Astrocyte (in vitro differentiated cells and primary cell): ENCODE results near the gene CABLES2. TPM values are rescaled to one million over a fixed set of nuclear protein-coding genes. Genes with fewer than 3 reads are reported as not detected.

Source experiments
- DNase-seq: peaks from one replicate; pipeline ENCODE4 v3.0.0-alpha.2; 2010; ENCODE audit warnings: low read depth
- FAIRE-seq: peaks from 2 replicates; lab custom pipeline; 2011; peaks lifted over from hg19 to GRCh38; lab: Jason Lieb, UNC
- H2AFZ ChIP-seq: 2 replicates; pipeline ENCODE4 v1.6.0; 2012; ENCODE audit warnings: low read depth, low read length, inconsistent platforms
- H3K27ac ChIP-seq: 2 replicates; pipeline ENCODE4 v1.5.1; 2011; ENCODE audit warnings: low read depth, low read length, inconsistent platforms
- H3K27me3 ChIP-seq: 2 replicates; pipeline ENCODE4 v1.6.0; 2011; ENCODE audit warnings: low read length, inconsistent platforms; ENCODE audit not compliant: insufficient read depth
- H3K36me3 ChIP-seq: 2 replicates; pipeline ENCODE4 v1.5.1; 2011; ENCODE audit warnings: low read length, inconsistent platforms; ENCODE audit not compliant: insufficient read depth
- H3K4me1 ChIP-seq: 2 replicates; pipeline ENCODE4 v1.5.1; 2011; ENCODE audit warnings: low read length, inconsistent platforms; ENCODE audit not compliant: insufficient read depth
- H3K4me2 ChIP-seq: 2 replicates; pipeline ENCODE4 v1.6.0; 2012; ENCODE audit warnings: low read length, inconsistent platforms
- H3K4me3 ChIP-seq: 2 replicates; pipeline ENCODE4 v1.5.1; 2011; ENCODE audit warnings: low read depth, mild to moderate bottlenecking, low read length, inconsistent platforms; ENCODE audit not compliant: insufficient read depth
- H3K79me2 ChIP-seq: 2 replicates; pipeline ENCODE4 v1.6.0; 2012; ENCODE audit warnings: mild to moderate bottlenecking, low read length, inconsistent platforms; ENCODE audit not compliant: insufficient read depth
- H3K9ac ChIP-seq: 2 replicates; pipeline ENCODE4 v1.6.0; 2012; ENCODE audit warnings: mild to moderate bottlenecking, low read length, inconsistent platforms
- H3K9me3 ChIP-seq: 2 replicates; pipeline ENCODE4 v1.5.1; 2012; ENCODE audit warnings: low read depth, mild to moderate bottlenecking, low read length, inconsistent platforms; ENCODE audit not compliant: insufficient read depth
- H4K20me1 ChIP-seq: 2 replicates; pipeline ENCODE4 v1.6.0; 2012; ENCODE audit warnings: low read length, inconsistent platforms; ENCODE audit not compliant: insufficient read depth
- H3K27ac Mint-ChIP-seq: one replicate; pipeline ENCODE4 v1.8.0; 2021; ENCODE audit warnings: mild to moderate bottlenecking, mixed read lengths; ENCODE audit not compliant: unreplicated experiment
- H3K27me3 Mint-ChIP-seq: one replicate; pipeline ENCODE4 v1.8.0; 2021; ENCODE audit warnings: low read depth, mixed read lengths; ENCODE audit not compliant: unreplicated experiment
- H3K36me3 Mint-ChIP-seq: one replicate; pipeline ENCODE4 v1.8.0; 2021; ENCODE audit warnings: low read depth, mixed read lengths; ENCODE audit not compliant: unreplicated experiment
- H3K4me1 Mint-ChIP-seq: one replicate; pipeline ENCODE4 v1.8.0; 2021; ENCODE audit warnings: low read depth, mixed read lengths; ENCODE audit not compliant: unreplicated experiment
- H3K4me3 Mint-ChIP-seq: one replicate; pipeline ENCODE4 v1.8.0; 2021; ENCODE audit warnings: mild to moderate bottlenecking, moderate library complexity, mixed read lengths; ENCODE audit not compliant: unreplicated experiment
- H3K9me3 Mint-ChIP-seq: one replicate; pipeline ENCODE4 v1.8.0; 2021; ENCODE audit warnings: mild to moderate bottlenecking, mixed read lengths; ENCODE audit not compliant: unreplicated experiment
- CTCF ChIP-seq: IDR thresholded peaks from 2 replicates; pipeline ENCODE4 v1.5.1; 2011; ENCODE audit warnings: low read depth, mild to moderate bottlenecking, inconsistent platforms, low read length, moderate library complexity; ENCODE audit not compliant: insufficient read depth
- EZH2 ChIP-seq: IDR thresholded peaks from 2 replicates; pipeline ENCODE4 v1.6.1; 2012; ENCODE audit warnings: mild to moderate bottlenecking, low read length, inconsistent platforms; ENCODE audit not compliant: insufficient read depth
- total RNA-seq: library from RNA; stranded (reverse); gene quantifications from 2 replicates; pipeline ENCODE4 v1.2.1, GENCODE V29; 2021

The CABLES2 gene
- total RNA-seq, 1 donor from 2014 or later, result 4.4 TPM

- no peak overlapping the region for H3K4me3 ChIP-seq
- peaks cover 2% of the 10 kb centered on the region for H3K4me1 Mint-ChIP-seq
- FAIRE-seq (no peak), DNase-seq (no peak)
- H3K27ac ChIP-seq, result no peak overlapping the region
- H3K27me3 ChIP-seq, result no peaks in the 10 kb centered on the region
- H3K9me3 ChIP-seq, result no peaks in the 10 kb centered on the region
- no peaks in the 10 kb centered on the region for H3K36me3 ChIP-seq
- H3K4me1 ChIP-seq, result peaks cover 5% of the 10 kb centered on the region
- no peak overlapping the region for H3K27ac Mint-ChIP-seq
- no peak overlapping the region for H3K4me2 ChIP-seq
- no peaks in the 10 kb centered on the region for H3K9me3 Mint-ChIP-seq
- TF ChIP-seq EZH2 (no peak), CTCF (no peak)
- H3K27me3 Mint-ChIP-seq, result peaks cover 10% of the 10 kb centered on the region
- H4K20me1 ChIP-seq, result peaks cover 7% of the 10 kb centered on the region
- H3K79me2 ChIP-seq, result peaks cover 4% of the 10 kb centered on the region
- no peaks in the 10 kb centered on the region for H3K36me3 Mint-ChIP-seq
- H2AFZ ChIP-seq, result no peak overlapping the region
- no peak overlapping the region for H3K4me3 Mint-ChIP-seq
- H3K9ac ChIP-seq, result no peak overlapping the region
Measured at GRCh38 chr20:62410746-62411478, 3.8 kb upstream of the CABLES2 start.

DNA sequence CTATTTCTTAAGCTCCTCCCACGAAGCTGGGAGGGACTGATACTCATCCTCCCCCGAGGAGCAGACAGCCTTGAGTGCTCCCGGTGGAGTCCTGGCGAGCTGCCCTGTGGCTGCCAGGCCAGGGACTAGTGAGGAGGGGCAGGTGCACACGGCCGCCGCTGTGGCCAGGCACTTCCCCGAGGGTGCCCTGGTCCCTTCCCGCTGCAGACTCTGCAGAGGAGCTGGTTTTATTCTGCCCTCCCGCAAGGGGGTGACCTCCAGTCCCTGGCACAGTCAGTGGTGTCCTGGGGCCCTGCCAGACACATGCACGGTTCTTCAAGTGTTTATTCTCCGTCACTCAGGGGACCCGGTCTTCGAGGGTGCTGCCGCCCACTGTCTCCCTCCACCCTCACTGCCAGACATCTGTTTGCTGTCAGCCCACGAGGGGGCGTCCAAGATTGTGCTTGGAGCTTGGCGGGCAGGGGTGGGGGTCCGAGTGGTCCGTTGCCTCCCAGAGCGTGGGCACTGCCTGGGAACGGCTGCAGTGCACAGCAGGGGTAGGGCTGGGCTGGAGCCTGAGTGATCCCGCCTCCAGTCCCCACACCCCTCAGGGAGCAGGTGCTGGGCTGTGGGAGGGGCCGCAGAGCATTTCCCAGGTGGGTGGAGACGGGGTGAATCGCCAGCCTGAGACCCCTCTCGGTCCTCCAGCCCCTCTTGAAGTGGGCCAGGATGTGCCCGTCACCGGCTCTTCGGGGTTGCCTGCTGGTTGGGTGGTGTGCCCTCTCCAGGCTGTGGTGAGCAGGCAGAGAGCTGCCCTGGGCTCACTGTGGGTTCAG, 3.1 kb upstream of the CABLES2 start:
- Mint-ChIP-seq H3K36me3 (no peaks in the 10 kb centered on the region), H3K4me3 (no peak overlapping the region), H3K27ac (no peak overlapping the region), H3K4me1 (peaks cover 3% of the 10 kb centered on the region), H3K9me3 (no peaks in the 10 kb centered on the region), H3K27me3 (peaks cover 12% of the 10 kb centered on the region)
- TF ChIP-seq EZH2 (no peak), CTCF (peak; percentile 24)
- no peak overlapping the region for H3K4me2 ChIP-seq
- FAIRE-seq, result no peak
- H4K20me1 ChIP-seq, result peaks cover 14% of the 10 kb centered on the region
- DNase-seq, result no peak
- peaks cover 8% of the 10 kb centered on the region for H3K4me1 ChIP-seq
- H3K36me3 ChIP-seq, result no peaks in the 10 kb centered on the region
- H3K79me2 ChIP-seq, result peaks cover 4% of the 10 kb centered on the region
- no peak overlapping the region for H3K4me3 ChIP-seq
- H2AFZ ChIP-seq, result no peak overlapping the region
- H3K27ac ChIP-seq, result no peak overlapping the region
- H3K9ac ChIP-seq, result no peak overlapping the region
- H3K9me3 ChIP-seq, result no peaks in the 10 kb centered on the region
- no peaks in the 10 kb centered on the region for H3K27me3 ChIP-seq
